HEK293T (cell line): ENCODE measurements around the gene ACSS3.

Source experiments
- ARNT ChIP-seq: fragments of 450-650 bp; IDR thresholded peaks from 2 replicates; pipeline ENCODE4 v1.6.1; 2017; ENCODE audit warnings: mild to moderate bottlenecking
- FOXA1 ChIP-seq: fragments of 450-650 bp; IDR thresholded peaks from 2 replicates; pipeline ENCODE4 v1.6.1; 2016; ENCODE audit warnings: mild to moderate bottlenecking
- FOXM1 ChIP-seq: fragments of 450-650 bp; IDR thresholded peaks from 2 replicates; pipeline ENCODE4 v1.6.1; 2017; ENCODE audit warnings: mild to moderate bottlenecking, borderline replicate concordance
- SUZ12 ChIP-seq: fragments of 450-650 bp; IDR thresholded peaks from 2 replicates; pipeline ENCODE4 v1.6.1; 2016; ENCODE audit warnings: mild to moderate bottlenecking
- TARDBP ChIP-seq: fragments of 450-650 bp; IDR thresholded peaks from 2 replicates; pipeline ENCODE4 v1.6.1; 2016
- ZNF384 ChIP-seq: fragments of 450-650 bp; IDR thresholded peaks from 2 replicates; pipeline ENCODE4 v1.6.1; 2016

GRCh38 chr12:81174664-81175063, 96.8 kb downstream of the ACSS3 start:
- TF ChIP-seq FOXA1 = no peak
- no peak for TF ChIP-seq TARDBP
- no peak for TF ChIP-seq ZNF384
- TF ChIP-seq FOXM1 = no peak
- no peak for TF ChIP-seq SUZ12
- TF ChIP-seq ARNT = no peak
